ENCODE measurements around the gene ABHD16A. TPM values are rescaled to one million over a fixed set of nuclear protein-coding genes. Genes with fewer than 3 reads are reported as not detected.

Gene ABHD16A
- total and polyA plus RNA-seq, 2 of the 13 experiments (the other 11 are each of a cell fraction or from before 2014, with no cell fraction given): 43.5 to 45.4 TPM

DNA sequence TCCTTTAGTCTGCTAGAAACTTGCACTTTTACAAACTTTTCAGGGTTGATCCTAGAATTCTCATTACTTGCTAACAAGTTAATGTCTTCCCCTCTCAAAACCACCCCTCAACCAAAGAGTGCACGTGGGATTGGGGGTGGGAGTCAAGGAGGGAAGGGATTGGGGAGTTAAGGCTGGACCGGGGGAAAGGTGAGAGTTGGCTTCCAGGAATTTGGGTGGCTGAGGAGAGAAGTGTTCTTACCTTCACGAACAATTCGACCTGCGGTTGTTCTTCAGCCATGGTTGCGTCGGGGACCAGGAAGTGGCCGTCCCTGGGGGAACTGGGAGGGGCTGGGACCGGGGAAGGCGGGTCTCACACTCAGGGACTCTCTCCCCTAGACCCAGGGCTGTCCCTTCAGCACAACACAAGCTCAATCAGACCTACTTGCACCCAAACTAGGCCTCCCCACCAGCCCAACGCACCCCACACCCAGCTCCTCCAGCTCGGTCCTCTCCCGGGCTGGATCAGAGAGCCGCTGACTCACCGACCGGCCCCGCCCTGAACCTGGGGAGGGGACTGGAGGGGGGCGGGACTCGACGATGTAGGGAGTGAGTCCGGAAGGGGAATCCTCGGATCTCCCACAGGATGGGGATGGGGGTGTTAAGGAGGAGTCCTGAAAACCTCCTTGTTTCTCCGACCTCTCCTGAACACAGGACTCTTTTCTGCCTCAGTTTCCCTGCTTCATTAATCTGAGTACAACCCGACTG is 33.1 kb upstream of the ABHD16A start, which contains the start of gene CLIC1 (continued):
- TF ChIP-seq, protein P1, sequence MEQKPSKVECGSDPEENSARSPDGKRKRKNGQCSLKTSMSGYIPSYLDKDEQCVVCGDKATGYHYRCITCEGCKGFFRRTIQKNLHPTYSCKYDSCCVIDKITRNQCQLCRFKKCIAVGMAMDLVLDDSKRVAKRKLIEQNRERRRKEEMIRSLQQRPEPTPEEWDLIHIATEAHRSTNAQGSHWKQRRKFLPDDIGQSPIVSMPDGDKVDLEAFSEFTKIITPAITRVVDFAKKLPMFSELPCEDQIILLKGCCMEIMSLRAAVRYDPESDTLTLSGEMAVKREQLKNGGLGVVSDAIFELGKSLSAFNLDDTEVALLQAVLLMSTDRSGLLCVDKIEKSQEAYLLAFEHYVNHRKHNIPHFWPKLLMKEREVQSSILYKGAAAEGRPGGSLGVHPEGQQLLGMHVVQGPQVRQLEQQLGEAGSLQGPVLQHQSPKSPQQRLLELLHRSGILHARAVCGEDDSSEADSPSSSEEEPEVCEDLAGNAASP (CRISPR knock-in tag; IDR thresholded peaks at IDR 0.05; ENCODE audit: borderline replicate concordance): peak; percentile 45; the same call in 1 of the 2 replicates
- TF ChIP-seq, protein P2, sequence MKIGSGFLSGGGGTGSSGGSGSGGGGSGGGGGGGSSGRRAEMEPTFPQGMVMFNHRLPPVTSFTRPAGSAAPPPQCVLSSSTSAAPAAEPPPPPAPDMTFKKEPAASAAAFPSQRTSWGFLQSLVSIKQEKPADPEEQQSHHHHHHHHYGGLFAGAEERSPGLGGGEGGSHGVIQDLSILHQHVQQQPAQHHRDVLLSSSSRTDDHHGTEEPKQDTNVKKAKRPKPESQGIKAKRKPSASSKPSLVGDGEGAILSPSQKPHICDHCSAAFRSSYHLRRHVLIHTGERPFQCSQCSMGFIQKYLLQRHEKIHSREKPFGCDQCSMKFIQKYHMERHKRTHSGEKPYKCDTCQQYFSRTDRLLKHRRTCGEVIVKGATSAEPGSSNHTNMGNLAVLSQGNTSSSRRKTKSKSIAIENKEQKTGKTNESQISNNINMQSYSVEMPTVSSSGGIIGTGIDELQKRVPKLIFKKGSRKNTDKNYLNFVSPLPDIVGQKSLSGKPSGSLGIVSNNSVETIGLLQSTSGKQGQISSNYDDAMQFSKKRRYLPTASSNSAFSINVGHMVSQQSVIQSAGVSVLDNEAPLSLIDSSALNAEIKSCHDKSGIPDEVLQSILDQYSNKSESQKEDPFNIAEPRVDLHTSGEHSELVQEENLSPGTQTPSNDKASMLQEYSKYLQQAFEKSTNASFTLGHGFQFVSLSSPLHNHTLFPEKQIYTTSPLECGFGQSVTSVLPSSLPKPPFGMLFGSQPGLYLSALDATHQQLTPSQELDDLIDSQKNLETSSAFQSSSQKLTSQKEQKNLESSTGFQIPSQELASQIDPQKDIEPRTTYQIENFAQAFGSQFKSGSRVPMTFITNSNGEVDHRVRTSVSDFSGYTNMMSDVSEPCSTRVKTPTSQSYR (CRISPR knock-in tag; IDR thresholded peaks at IDR 0.05; ENCODE audit: borderline replicate concordance): peak; percentile 56; the same call in 1 of the 2 replicates
- 0 out of 2 replicates have a peak, but pooled peaks have one; percentile 77 for TF ChIP-seq PCBP1 (IDR thresholded peaks at IDR 0.05; ENCODE audit: borderline replicate concordance, low read depth, low read length)
- TF ChIP-seq, protein P3, sequence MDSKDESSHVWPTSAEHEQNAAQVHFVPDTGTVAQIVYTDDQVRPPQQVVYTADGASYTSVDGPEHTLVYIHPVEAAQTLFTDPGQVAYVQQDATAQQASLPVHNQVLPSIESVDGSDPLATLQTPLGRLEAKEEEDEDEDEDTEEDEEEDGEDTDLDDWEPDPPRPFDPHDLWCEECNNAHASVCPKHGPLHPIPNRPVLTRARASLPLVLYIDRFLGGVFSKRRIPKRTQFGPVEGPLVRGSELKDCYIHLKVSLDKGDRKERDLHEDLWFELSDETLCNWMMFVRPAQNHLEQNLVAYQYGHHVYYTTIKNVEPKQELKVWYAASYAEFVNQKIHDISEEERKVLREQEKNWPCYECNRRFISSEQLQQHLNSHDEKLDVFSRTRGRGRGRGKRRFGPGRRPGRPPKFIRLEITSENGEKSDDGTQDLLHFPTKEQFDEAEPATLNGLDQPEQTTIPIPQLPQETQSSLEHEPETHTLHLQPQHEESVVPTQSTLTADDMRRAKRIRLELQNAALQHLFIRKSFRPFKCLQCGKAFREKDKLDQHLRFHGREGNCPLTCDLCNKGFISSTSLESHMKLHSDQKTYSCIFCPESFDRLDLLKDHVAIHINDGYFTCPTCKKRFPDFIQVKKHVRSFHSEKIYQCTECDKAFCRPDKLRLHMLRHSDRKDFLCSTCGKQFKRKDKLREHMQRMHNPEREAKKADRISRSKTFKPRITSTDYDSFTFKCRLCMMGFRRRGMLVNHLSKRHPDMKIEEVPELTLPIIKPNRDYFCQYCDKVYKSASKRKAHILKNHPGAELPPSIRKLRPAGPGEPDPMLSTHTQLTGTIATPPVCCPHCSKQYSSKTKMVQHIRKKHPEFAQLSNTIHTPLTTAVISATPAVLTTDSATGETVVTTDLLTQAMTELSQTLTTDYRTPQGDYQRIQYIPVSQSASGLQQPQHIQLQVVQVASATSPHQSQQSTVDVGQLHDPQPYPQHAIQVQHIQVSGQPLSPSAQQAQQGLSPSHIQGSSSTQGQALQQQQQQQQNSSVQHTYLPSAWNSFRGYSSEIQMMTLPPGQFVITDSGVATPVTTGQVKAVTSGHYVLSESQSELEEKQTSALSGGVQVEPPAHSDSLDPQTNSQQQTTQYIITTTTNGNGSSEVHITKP (CRISPR knock-in tag; IDR thresholded peaks at IDR 0.05; ENCODE audit: low read depth): peak; percentile 96
- TF ChIP-seq ZNF207 (IDR thresholded peaks at IDR 0.05; ENCODE audit: borderline replicate concordance): no peak
- TF ChIP-seq KDM5B (CRISPR knock-in tag; IDR thresholded peaks at IDR 0.05; ENCODE audit: borderline replicate concordance): peak; percentile 42; the same call in 1 of the 2 replicates
- TF ChIP-seq THAP11 (CRISPR knock-in tag; IDR thresholded peaks at IDR 0.05): peak; percentile 78
- TF ChIP-seq, protein P4, sequence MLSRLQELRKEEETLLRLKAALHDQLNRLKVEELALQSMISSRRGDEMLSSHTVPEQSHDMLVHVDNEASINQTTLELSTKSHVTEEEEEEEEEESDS (CRISPR knock-in tag; IDR thresholded peaks at IDR 0.05; ENCODE audit: borderline replicate concordance): 0 out of 2 replicates have a peak, but pooled peaks have one; percentile 16
- TF ChIP-seq, protein P5, sequence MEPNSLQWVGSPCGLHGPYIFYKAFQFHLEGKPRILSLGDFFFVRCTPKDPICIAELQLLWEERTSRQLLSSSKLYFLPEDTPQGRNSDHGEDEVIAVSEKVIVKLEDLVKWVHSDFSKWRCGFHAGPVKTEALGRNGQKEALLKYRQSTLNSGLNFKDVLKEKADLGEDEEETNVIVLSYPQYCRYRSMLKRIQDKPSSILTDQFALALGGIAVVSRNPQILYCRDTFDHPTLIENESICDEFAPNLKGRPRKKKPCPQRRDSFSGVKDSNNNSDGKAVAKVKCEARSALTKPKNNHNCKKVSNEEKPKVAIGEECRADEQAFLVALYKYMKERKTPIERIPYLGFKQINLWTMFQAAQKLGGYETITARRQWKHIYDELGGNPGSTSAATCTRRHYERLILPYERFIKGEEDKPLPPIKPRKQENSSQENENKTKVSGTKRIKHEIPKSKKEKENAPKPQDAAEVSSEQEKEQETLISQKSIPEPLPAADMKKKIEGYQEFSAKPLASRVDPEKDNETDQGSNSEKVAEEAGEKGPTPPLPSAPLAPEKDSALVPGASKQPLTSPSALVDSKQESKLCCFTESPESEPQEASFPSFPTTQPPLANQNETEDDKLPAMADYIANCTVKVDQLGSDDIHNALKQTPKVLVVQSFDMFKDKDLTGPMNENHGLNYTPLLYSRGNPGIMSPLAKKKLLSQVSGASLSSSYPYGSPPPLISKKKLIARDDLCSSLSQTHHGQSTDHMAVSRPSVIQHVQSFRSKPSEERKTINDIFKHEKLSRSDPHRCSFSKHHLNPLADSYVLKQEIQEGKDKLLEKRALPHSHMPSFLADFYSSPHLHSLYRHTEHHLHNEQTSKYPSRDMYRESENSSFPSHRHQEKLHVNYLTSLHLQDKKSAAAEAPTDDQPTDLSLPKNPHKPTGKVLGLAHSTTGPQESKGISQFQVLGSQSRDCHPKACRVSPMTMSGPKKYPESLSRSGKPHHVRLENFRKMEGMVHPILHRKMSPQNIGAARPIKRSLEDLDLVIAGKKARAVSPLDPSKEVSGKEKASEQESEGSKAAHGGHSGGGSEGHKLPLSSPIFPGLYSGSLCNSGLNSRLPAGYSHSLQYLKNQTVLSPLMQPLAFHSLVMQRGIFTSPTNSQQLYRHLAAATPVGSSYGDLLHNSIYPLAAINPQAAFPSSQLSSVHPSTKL (CRISPR knock-in tag; IDR thresholded peaks at IDR 0.05): peak; percentile 78
- TF ChIP-seq NCOR1 (IDR thresholded peaks at IDR 0.05; ENCODE audit: borderline replicate concordance, low read length): peak; percentile 25; the same call in 1 of the 2 replicates
- no peak for TF ChIP-seq CHCHD3 (CRISPR knock-in tag; IDR thresholded peaks at IDR 0.05)
- TF ChIP-seq FIP1L1 (IDR thresholded peaks at IDR 0.05; ENCODE audit: borderline replicate concordance, insufficient read depth, low read depth, low read length): peak; percentile 66; the same call in 1 of the 2 replicates
- TF ChIP-seq KLF13 (CRISPR knock-in tag; IDR thresholded peaks at IDR 0.05): no peak
- no peak for TF ChIP-seq ZKSCAN1 (IDR thresholded peaks at IDR 0.05; ENCODE audit: low read length)
- TF ChIP-seq KMT2B (CRISPR knock-in tag; IDR thresholded peaks at IDR 0.05): peak; percentile 55; the same call in 1 of the 2 replicates
- no peak for TF ChIP-seq ZNF367 (CRISPR knock-in tag; IDR thresholded peaks at IDR 0.05; ENCODE audit: borderline replicate concordance)
